Erythroblast (primary cell): ENCODE data around the gene C9orf50.

Experiments
- GATA1 ChIP-seq: IDR thresholded peaks from 2 replicates; pipeline ENCODE4 v1.6.1; 2011; ENCODE audit warnings: low read depth, mild to moderate bottlenecking, control low read depth, low read length, moderate library complexity
- POLR2A ChIP-seq: IDR thresholded peaks from 2 replicates; pipeline ENCODE4 v1.6.1; 2011; ENCODE audit warnings: mild to moderate bottlenecking, low read length

DNA sequence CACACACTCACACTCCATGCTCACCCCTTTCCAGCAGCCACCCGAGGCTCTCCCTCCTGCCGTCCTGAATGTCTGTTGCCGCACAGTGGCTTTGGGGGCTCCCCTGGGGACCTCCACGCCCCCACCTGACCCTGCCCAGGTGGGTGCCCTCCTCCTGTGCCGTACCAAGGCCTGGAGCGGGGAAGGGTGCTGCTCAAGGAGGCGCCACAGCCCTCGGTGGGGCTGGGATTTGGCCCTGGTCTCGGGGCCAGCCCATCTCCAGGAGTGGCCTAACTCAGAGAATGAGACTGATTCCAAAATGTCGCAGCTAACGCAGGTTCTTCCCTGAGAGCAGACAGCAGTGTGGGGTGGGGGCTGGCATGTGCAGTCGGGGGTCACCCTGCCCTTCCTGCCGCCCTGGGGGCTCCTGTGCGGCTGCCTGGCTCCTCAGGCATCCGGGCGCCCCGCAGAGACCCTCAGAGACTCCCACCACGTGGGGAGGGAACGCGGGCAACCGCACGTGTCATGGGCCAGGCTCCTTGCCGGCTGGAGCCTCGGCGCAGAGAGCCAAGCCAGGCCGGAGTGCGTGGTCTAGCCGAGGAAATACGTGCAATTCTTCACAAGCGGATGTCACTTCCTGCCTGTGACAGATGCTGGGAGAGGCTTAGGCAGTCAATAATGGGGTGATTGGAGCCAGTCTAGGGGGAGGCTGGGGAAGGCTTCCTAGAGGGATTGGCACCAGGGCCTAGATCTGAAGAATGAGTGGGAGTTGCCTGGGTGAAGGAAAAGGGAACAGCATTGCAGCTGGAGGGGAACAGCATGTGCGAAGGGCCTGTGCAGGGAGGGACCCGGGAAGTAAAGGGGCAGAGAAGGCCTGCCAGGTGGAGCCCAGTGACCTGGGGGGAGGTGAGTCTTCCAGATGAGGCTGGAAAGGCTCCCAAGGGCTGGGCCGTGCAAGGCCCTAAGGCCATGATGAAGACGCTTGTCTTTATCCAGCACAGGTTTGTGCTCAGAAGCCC, 44.1 kb downstream of the C9orf50 start:
- TF ChIP-seq POLR2A (no peak), GATA1 (no peak)
